ENCODE data around the gene DAZL. TPM values are rescaled to one million over a fixed set of nuclear protein-coding genes. Genes with fewer than 3 reads are reported as not detected.
A peak's percentile ranks its signal among the peaks of the same experiment; 100 is the strongest.

Gene DAZL
- total RNA-seq, 2 donors from 2014 or later: not detected

GRCh38 chr3:16614033-16615031, 9.1 kb upstream of the DAZL start:
- H3K9me3 ChIP-seq (ENCODE audit: control insufficient read depth, low read length): peaks cover 17% of the 10 kb centered on the region
- no peak for TF ChIP-seq CTCF (conservative IDR thresholded peaks at IDR 0.05)
- H3K9me3 Mint-ChIP-seq: peaks cover 27% of the 10 kb centered on the region
- no peak overlapping the region for H3K9ac ChIP-seq (ENCODE audit: extremely low read depth, low read length, poor library complexity, severe bottlenecking)
- H3K4me3 ChIP-seq (ENCODE audit: low read length): no peak overlapping the region
- peaks cover 8% of the 10 kb centered on the region for H3K36me3 Mint-ChIP-seq (ENCODE audit: low read depth)
- no peaks in the 10 kb centered on the region for H3K4me1 ChIP-seq (ENCODE audit: control insufficient read depth, insufficient read depth, low read length)
- 99 to 100% methylated on average over 2 to 6 of the region's 6 CpGs for WGBS, 2 experiments (ENCODE audit: insufficient coverage in 1 of 2, insufficient read length in 1 of 2)
- no peaks in the 10 kb centered on the region for H3K36me3 ChIP-seq (ENCODE audit: control insufficient read depth, insufficient read depth, low read length)
- no peaks in the 10 kb centered on the region for H3K4me1 Mint-ChIP-seq
- no peak overlapping the region for H3K27ac ChIP-seq (ENCODE audit: low read depth, low read length)
- H3K27ac Mint-ChIP-seq: no peak overlapping the region
- H3K4me3 Mint-ChIP-seq: no peak overlapping the region
- DNase-seq: no peak
- H3K27me3 Mint-ChIP-seq (ENCODE audit: insufficient read depth): no peaks in the 10 kb centered on the region
- H3K27me3 ChIP-seq (ENCODE audit: control insufficient read depth, insufficient read depth, low read length, poor library complexity, severe bottlenecking): no peaks in the 10 kb centered on the region

- WGBS, 2 experiments (ENCODE audit: insufficient coverage in 1 of 2, insufficient read length in 1 of 2): 74 to 92% methylated on average over 2 of the region's 2 CpGs
- Histone ChIP-seq H3K4me3 (ENCODE audit: low read length) (no peak overlapping the region), H3K27me3 (ENCODE audit: control insufficient read depth, insufficient read depth, low read length, poor library complexity, severe bottlenecking) (no peaks in the 10 kb centered on the region), H3K27ac (ENCODE audit: low read depth, low read length) (no peak overlapping the region), H3K9ac (ENCODE audit: extremely low read depth, low read length, poor library complexity, severe bottlenecking) (no peak overlapping the region), H3K9me3 (ENCODE audit: control insufficient read depth, low read length) (no peaks in the 10 kb centered on the region), H3K4me1 (ENCODE audit: control insufficient read depth, insufficient read depth, low read length) (no peaks in the 10 kb centered on the region), H3K36me3 (ENCODE audit: control insufficient read depth, insufficient read depth, low read length) (no peaks in the 10 kb centered on the region)
- no peak for TF ChIP-seq CTCF (conservative IDR thresholded peaks at IDR 0.05)
- no peak overlapping the region for H3K27ac Mint-ChIP-seq
- peaks cover 2% of the 10 kb centered on the region for H3K4me1 Mint-ChIP-seq
- DNase-seq: no peak
- H3K4me3 Mint-ChIP-seq: no peak overlapping the region
- no peaks in the 10 kb centered on the region for H3K27me3 Mint-ChIP-seq (ENCODE audit: insufficient read depth)
- H3K9me3 Mint-ChIP-seq: peaks cover 9% of the 10 kb centered on the region
- H3K36me3 Mint-ChIP-seq (ENCODE audit: low read depth): no peaks in the 10 kb centered on the region
These were observed 4.8 kb upstream of the DAZL start for GRCh38 chr3:16609927-16610580.

- Histone ChIP-seq H3K4me3 (ENCODE audit: low read length) (no peak overlapping the region), H3K27me3 (ENCODE audit: control insufficient read depth, insufficient read depth, low read length, poor library complexity, severe bottlenecking) (no peaks in the 10 kb centered on the region), H3K9me3 (ENCODE audit: control insufficient read depth, low read length) (no peaks in the 10 kb centered on the region), H3K36me3 (ENCODE audit: control insufficient read depth, insufficient read depth, low read length) (no peaks in the 10 kb centered on the region), H3K27ac (ENCODE audit: low read depth, low read length) (no peak overlapping the region), H3K4me1 (ENCODE audit: control insufficient read depth, insufficient read depth, low read length) (no peaks in the 10 kb centered on the region), H3K9ac (ENCODE audit: extremely low read depth, low read length, poor library complexity, severe bottlenecking) (no peak overlapping the region)
- no peaks in the 10 kb centered on the region for H3K27me3 Mint-ChIP-seq (ENCODE audit: insufficient read depth)
- H3K4me3 Mint-ChIP-seq: no peak overlapping the region
- peaks cover 2% of the 10 kb centered on the region for H3K4me1 Mint-ChIP-seq
- H3K36me3 Mint-ChIP-seq (ENCODE audit: low read depth): no peaks in the 10 kb centered on the region
- WGBS, 2 experiments (ENCODE audit: insufficient coverage in 1 of 2, insufficient read length in 1 of 2): 50 to 70% methylated on average over 1 to 2 of the region's 2 CpGs
- peak overlapping the region; percentile 35 for H3K27ac Mint-ChIP-seq
- no peak for DNase-seq
- TF ChIP-seq CTCF (conservative IDR thresholded peaks at IDR 0.05): no peak
- peaks cover 11% of the 10 kb centered on the region for H3K9me3 Mint-ChIP-seq
These were observed 3.6 kb upstream of the DAZL start for GRCh38 chr3:16608816-16609215.
